Hepatocyte (in vitro differentiated cells): Measurements from ENCODE around the gene FREM1. TPM values are rescaled to one million over a fixed set of nuclear protein-coding genes. Genes with fewer than 3 reads are reported as not detected.

Experiments
- DNase-seq: peaks from one replicate; pipeline ENCODE4 v3.0.0-alpha.2; 2016; ENCODE audit warnings: low spot score
- H2AFZ ChIP-seq: fragments of 200-600 bp; sonication (generic); 2 replicates; pipeline ENCODE4 v1.6.0; 2016; ENCODE audit warnings: antibody characterized with exemption, mild to moderate bottlenecking
- H3K27ac ChIP-seq: fragments of 200-600 bp; sonication (generic); 2 replicates; pipeline ENCODE4 v1.5.1; 2016; ENCODE audit warnings: mild to moderate bottlenecking
- H3K27me3 ChIP-seq: fragments of 200-600 bp; sonication (generic); 2 replicates; pipeline ENCODE4 v1.6.1; 2016
- H3K36me3 ChIP-seq: fragments of 200-600 bp; sonication (generic); replicated peaks from 2 replicates; pipeline ENCODE4 v1.5.1; 2016; ENCODE audit warnings: low read depth; ENCODE audit not compliant: insufficient read depth
- H3K4me1 ChIP-seq: fragments of 200-600 bp; sonication (generic); 2 replicates; pipeline ENCODE4 v1.5.1; 2016; ENCODE audit warnings: mild to moderate bottlenecking, moderate library complexity; ENCODE audit not compliant: insufficient read depth
- H3K4me2 ChIP-seq: fragments of 200-600 bp; sonication (generic); 2 replicates; pipeline ENCODE4 v1.6.0; 2016
- H3K4me3 ChIP-seq: fragments of 200-600 bp; sonication (generic); 2 replicates; pipeline ENCODE4 v1.5.1; 2016; ENCODE audit warnings: mild to moderate bottlenecking
- H3K79me2 ChIP-seq: fragments of 200-600 bp; sonication (generic); 2 replicates; pipeline ENCODE4 v1.6.0; 2017; ENCODE audit warnings: mild to moderate bottlenecking
- H3K9me2 ChIP-seq: fragments of 200-600 bp; sonication (generic); replicated peaks from 2 replicates; pipeline ENCODE4 v1.6.0; 2017; ENCODE audit warnings: mild to moderate bottlenecking; ENCODE audit not compliant: insufficient read depth
- H3K9me3 ChIP-seq: fragments of 200-600 bp; sonication (generic); 2 replicates; pipeline ENCODE4 v1.5.1; 2016; ENCODE audit warnings: low read depth, mild to moderate bottlenecking
- H4K20me1 ChIP-seq: fragments of 200-600 bp; sonication (generic); 2 replicates; pipeline ENCODE4 v1.6.0; 2016; ENCODE audit warnings: mild to moderate bottlenecking; ENCODE audit not compliant: insufficient read depth, poor library complexity, severe bottlenecking
- EZH2 ChIP-seq: fragments of 200-600 bp; sonication (generic); IDR thresholded peaks from 2 replicates; pipeline ENCODE4 v1.6.1; 2016; ENCODE audit warnings: antibody characterized with exemption, mild to moderate bottlenecking, borderline replicate concordance
- EZH2phosphoT487 ChIP-seq: fragments of 200-600 bp; sonication (generic); IDR thresholded peaks from one replicate; pipeline ENCODE4 v1.6.1; 2018; ENCODE audit warnings: antibody characterized with exemption, mild to moderate bottlenecking, low read depth, moderate library complexity; ENCODE audit not compliant: unreplicated experiment, severe bottlenecking
- WGBS: methylation state at CpG from one replicate; pipeline ENCODE4 v1.1.6; 2016; ENCODE audit warnings: low lambda C conversion rate; ENCODE audit errors: missing lambda C conversion rate; 5-methylcytosine and 5-hydroxymethylcytosine counted together
- polyA plus RNA-seq: library from polyadenylated mRNA; unstranded; fragments of >200 nt; fragmentation: Nextera tagmentation; extraction: Ambion mirVana; gene quantifications from 2 replicates; pipeline ENCODE4 v1.2.1, GENCODE V29; 2016
- total RNA-seq: library from RNA; depleted of rRNA; stranded (reverse); fragments of >200 nt; gene quantifications from 2 replicates; pipeline ENCODE4 v1.2.3, GENCODE V29; 2014
- TF ChIP-seq, protein P1 (sequence below): fragments of 200-600 bp; sonication (generic); IDR thresholded peaks from 2 replicates; pipeline ENCODE4 v1.5.1; 2016; ENCODE audit warnings: antibody characterized with exemption, mild to moderate bottlenecking; ENCODE audit not compliant: poor library complexity

FREM1 gene
- total and polyA plus RNA-seq, 2 experiments from 2014 or later: 9.7 to 36.1 TPM

DNA sequence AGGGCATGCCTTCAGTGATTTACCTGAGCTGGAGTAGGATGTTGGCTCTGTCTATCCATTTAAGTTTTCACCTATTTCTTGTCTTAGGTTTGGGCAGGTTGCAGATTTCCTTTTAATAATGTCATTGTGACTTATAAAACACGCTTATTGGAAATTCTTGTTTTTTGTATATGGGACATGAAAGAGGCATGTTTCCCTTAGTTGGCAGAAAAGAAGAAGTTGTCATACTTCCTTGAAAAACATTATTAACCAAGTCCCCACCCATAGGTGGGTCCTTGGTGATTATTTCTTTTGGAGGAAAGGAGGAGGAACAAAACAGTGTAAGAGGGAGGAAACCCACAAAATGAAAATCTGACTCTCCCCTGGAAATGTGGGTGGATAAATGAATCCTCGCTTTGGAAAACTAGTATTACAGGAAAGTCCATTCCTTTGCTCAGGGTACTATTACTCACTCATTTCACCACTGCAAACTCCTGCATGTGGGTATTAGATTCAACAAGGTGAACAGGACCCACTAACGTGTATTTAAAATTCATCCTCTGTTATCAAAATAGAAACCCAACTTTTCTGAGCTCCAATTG lies 197.0 kb downstream of the FREM1 start:
- 92% methylated on average over 3 of the region's 3 CpGs for WGBS
- Histone ChIP-seq H4K20me1 (no peaks in the 10 kb centered on the region), H3K27ac (no peak overlapping the region), H3K4me1 (no peaks in the 10 kb centered on the region), H3K4me3 (no peak overlapping the region), H3K9me3 (peaks cover 8% of the 10 kb centered on the region), H2AFZ (no peak overlapping the region), H3K9me2 (no peaks in the 10 kb centered on the region), H3K4me2 (no peak overlapping the region), H3K36me3 (no peaks in the 10 kb centered on the region), H3K79me2 (no peaks in the 10 kb centered on the region), H3K27me3 (no peaks in the 10 kb centered on the region)
- TF ChIP-seq, protein P1, sequence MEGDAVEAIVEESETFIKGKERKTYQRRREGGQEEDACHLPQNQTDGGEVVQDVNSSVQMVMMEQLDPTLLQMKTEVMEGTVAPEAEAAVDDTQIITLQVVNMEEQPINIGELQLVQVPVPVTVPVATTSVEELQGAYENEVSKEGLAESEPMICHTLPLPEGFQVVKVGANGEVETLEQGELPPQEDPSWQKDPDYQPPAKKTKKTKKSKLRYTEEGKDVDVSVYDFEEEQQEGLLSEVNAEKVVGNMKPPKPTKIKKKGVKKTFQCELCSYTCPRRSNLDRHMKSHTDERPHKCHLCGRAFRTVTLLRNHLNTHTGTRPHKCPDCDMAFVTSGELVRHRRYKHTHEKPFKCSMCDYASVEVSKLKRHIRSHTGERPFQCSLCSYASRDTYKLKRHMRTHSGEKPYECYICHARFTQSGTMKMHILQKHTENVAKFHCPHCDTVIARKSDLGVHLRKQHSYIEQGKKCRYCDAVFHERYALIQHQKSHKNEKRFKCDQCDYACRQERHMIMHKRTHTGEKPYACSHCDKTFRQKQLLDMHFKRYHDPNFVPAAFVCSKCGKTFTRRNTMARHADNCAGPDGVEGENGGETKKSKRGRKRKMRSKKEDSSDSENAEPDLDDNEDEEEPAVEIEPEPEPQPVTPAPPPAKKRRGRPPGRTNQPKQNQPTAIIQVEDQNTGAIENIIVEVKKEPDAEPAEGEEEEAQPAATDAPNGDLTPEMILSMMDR: no peak
- TF ChIP-seq EZH2: no peak
- no peak for TF ChIP-seq EZH2phosphoT487
- no peak for DNase-seq

DNA sequence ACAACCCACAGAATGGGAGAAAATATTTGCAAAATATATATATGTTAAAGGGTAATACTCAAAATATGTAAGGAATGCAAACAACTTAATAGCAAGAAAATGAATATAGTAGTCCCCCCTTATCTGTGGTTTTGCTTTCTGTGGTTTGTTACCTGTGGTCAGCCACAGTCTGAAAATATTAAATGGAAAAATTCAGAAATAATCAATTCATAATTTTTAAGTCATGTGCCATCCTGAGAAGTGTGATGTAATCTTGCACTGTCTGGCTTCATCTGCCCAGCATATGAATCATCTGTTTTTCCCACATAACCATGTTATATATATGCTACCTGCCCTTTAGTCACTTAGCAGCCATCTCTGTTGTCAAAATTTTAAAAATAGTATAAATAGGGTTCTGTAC lies 199.4 kb downstream of the FREM1 start:
- Histone ChIP-seq H3K4me1 (no peaks in the 10 kb centered on the region), H3K4me2 (no peak overlapping the region), H3K27ac (no peak overlapping the region), H3K79me2 (no peaks in the 10 kb centered on the region), H3K9me3 (peaks cover 8% of the 10 kb centered on the region), H3K4me3 (no peak overlapping the region), H3K9me2 (no peaks in the 10 kb centered on the region), H3K27me3 (no peaks in the 10 kb centered on the region), H4K20me1 (no peaks in the 10 kb centered on the region), H3K36me3 (no peaks in the 10 kb centered on the region), H2AFZ (no peak overlapping the region)
- DNase-seq: no peak
- TF ChIP-seq, protein P1: no peak
- no peak for TF ChIP-seq EZH2
- TF ChIP-seq EZH2phosphoT487: no peak

DNA sequence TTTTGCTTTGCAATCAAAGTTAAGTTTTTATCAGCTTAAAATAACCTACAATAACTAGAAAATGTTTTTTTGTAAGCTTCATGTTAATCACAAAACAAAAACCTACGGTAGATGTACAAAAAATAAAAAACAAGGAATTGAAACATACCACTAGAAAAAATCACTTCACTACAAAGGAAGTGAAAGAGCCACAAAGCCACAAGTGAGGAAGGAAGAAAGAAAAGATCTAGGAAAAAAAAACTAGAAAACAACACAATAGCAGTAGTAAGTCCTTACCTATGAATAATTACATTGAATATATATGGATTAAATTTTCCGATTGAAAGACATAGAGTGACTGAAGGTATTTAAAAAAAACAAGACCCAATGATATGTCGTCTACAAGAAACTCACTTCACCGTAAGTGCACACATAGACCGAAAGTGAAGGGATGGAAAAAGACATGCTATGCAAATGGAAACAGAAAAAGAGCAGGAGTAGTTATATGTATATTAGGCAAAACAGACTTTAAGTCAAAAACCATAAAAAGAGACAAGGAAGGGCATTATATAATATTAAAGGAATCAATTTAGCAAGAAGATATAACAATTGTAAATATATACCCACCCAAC lies 203.6 kb downstream of the FREM1 start:
- no peak overlapping the region for H3K27ac ChIP-seq
- H3K9me3 ChIP-seq: peaks cover 8% of the 10 kb centered on the region
- no peaks in the 10 kb centered on the region for H4K20me1 ChIP-seq
- no peak overlapping the region for H3K4me2 ChIP-seq
- H2AFZ ChIP-seq: no peak overlapping the region
- no peak for DNase-seq
- no peaks in the 10 kb centered on the region for H3K9me2 ChIP-seq
- H3K36me3 ChIP-seq: no peaks in the 10 kb centered on the region
- 97% methylated on average over 5 of the region's 5 CpGs for WGBS
- H3K4me3 ChIP-seq: no peak overlapping the region
- no peaks in the 10 kb centered on the region for H3K4me1 ChIP-seq
- H3K79me2 ChIP-seq: no peaks in the 10 kb centered on the region
- TF ChIP-seq EZH2: no peak
- TF ChIP-seq, protein P1: no peak
- TF ChIP-seq EZH2phosphoT487: no peak
- H3K27me3 ChIP-seq: no peaks in the 10 kb centered on the region

DNA sequence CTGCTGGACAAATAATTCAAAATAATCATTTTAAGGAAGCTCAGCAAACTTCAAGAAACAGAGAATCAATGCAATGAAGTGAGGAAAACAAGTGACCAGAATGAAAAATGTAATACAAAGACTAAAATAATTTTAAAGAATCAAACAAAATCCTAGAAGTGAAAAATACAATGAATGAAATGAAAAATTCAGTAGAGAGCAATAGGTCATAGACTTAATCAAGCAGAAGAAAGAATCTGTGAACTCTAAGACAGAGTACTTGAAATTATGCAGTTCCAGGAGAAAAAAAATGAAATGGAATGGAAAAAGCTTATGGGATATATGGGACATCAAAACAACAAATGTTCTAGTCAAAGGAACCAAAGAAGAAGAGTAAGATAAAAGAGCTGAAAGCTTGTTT lies 205.1 kb downstream of the FREM1 start:
- no peak overlapping the region for H3K27ac ChIP-seq
- no peak overlapping the region for H3K4me2 ChIP-seq
- no peaks in the 10 kb centered on the region for H3K9me2 ChIP-seq
- H3K79me2 ChIP-seq: no peaks in the 10 kb centered on the region
- H3K9me3 ChIP-seq: peaks cover 1% of the 10 kb centered on the region
- H3K36me3 ChIP-seq: no peaks in the 10 kb centered on the region
- no peaks in the 10 kb centered on the region for H4K20me1 ChIP-seq
- H3K4me3 ChIP-seq: no peak overlapping the region
- TF ChIP-seq EZH2phosphoT487 (no peak), EZH2 (no peak)
- TF ChIP-seq, protein P1: no peak
- no peak overlapping the region for H2AFZ ChIP-seq
- H3K4me1 ChIP-seq: no peaks in the 10 kb centered on the region
- DNase-seq: no peak
- H3K27me3 ChIP-seq: no peaks in the 10 kb centered on the region
